Pancreas (tissue), 10 donors: ENCODE measurements around the gene PKHD1. TPM values are rescaled to one million over a fixed set of nuclear protein-coding genes. Genes with fewer than 3 reads are reported as not detected.

Experiments
- ATAC-seq, 4 donors: fragments of 200-7000 bp; cut with Tn5 transposase; one replicate each; pipeline versions ENCODE4 v1.8.0 to v1.9.1; 2020; ENCODE audit warnings: mild to moderate bottlenecking in 4 of 4, moderate library complexity in 4 of 4
- DNase-seq, 6 donors: peaks; one replicate each; pipeline ENCODE4 v3.0.0-alpha.2; 2020
- FAIRE-seq: peaks from 2 replicates; lab custom pipeline; 2012; peaks lifted over from hg19 to GRCh38; lab: Jason Lieb, UNC
- H3K27ac ChIP-seq, 4 donors: fragments of 200-600 bp; sonication (generic); 1 replicate in 3 of 4; 2 replicates in 1 of 4; pipeline versions ENCODE4 v1.5.0 to v1.8.0; 2020
- H3K27me3 ChIP-seq, 4 donors: fragments of 200-600 bp; one replicate each; pipeline ENCODE4 v1.8.0; 2021
- H3K36me3 ChIP-seq, 3 donors: fragments of 200-600 bp; sonication (generic) in 1 of 3; one replicate each; pipeline versions ENCODE4 v1.5.0 to v1.8.0; 2020 to 2021
- H3K4me1 ChIP-seq, 3 donors: fragments of 200-600 bp; one replicate each; pipeline ENCODE4 v1.8.0; 2021
- H3K4me3 ChIP-seq, 4 donors: fragments of 200-600 bp; sonication (generic) in 2 of 4; one replicate each; pipeline versions ENCODE4 v1.5.0 to v1.8.0; 2020 to 2021
- H3K9me3 ChIP-seq, 4 donors: fragments of 200-600 bp; one replicate each; pipeline ENCODE4 v1.8.0; 2021
- CTCF ChIP-seq, 4 donors: fragments of 200-600 bp; sonication (generic) in 3 of 4; IDR thresholded peaks; one replicate each; pipeline versions ENCODE4 v1.5.0 to v1.8.0; 2021; ENCODE audit warnings: antibody characterized with exemption in 4 of 4
- WGBS, 2 donors: extraction: QIAGEN DNeasy Blood & Tissue Kit; methylation state at CpG; one replicate each; pipeline ENCODE4 v1.1.7; 2013; 5-methylcytosine and 5-hydroxymethylcytosine counted together
- intact Hi-C, 3 donors: fragments of 100-400 bp; cut with DNase I; formaldehyde crosslinking; loops; one replicate each; pipeline versions ENCODE4 v1.11.1 to v1.14.2; 2022
- polyA plus RNA-seq, 2 donors: library from polyadenylated mRNA; stranded (reverse); fragments of 200-250 nt; gene quantifications; one replicate each; pipeline ENCODE4 v1.2.3, GENCODE V29; 2013
- total RNA-seq, 6 donors: library from RNA; stranded (reverse); fragmentation: NEBNext Ultra II Directional in 4 of 6; extraction: Animal tissue kit (Norgen Biotek cat#: 25700) in 4 of 6; gene quantifications; one replicate each; pipeline versions ENCODE4 v1.2.1 to v1.2.4, GENCODE V29; 2021 to 2023
- donor health status: healthy with polysubstance abuse.
- donor health status: DM: no; HTN: no; CAD: no; lungs with moderate emphysema.
- donor health status: DM: no; HTN: no; CAD: no.
- donor health status: control.
- donor health status: control.
- donor health status: Bipolar disorder and iron deficiency.
- donor health status: DM: yes; HTN: yes; CAD: no.
- donor health status: DM: no; HTN: no; CAD: no.
- donor health status: DM: no; HTN: no; CAD: no.
- donor health status: DM: yes; HTN: yes; CAD: no.

The PKHD1 gene
- total and polyA plus RNA-seq, 8 donors: 6.4 to 33.0 (median 16.3) TPM

- Histone ChIP-seq H3K36me3 (no peaks in the 10 kb centered on the region), H3K4me1 (no peaks in the 10 kb centered on the region), H3K4me3 (no peak overlapping the region), H3K9me3 (no peaks in the 10 kb centered on the region), H3K27me3 (no peaks in the 10 kb centered on the region), H3K27ac (no peak overlapping the region)
- no peak for DNase-seq
- WGBS, 2 donors: 82% methylated on average over 1 of the region's 1 CpG
- no peak for FAIRE-seq
- ATAC-seq: no peak
- intact Hi-C loops: no loop called here
- TF ChIP-seq CTCF (IDR thresholded peaks at IDR 0.05): no peak
Measured at GRCh38 chr6:51719297-51719696, 368.1 kb downstream of the PKHD1 start.

GRCh38 chr6:51718533-51718932, 368.9 kb downstream of the PKHD1 start:
- intact Hi-C loops: no loop called here
- TF ChIP-seq CTCF (IDR thresholded peaks at IDR 0.05): no peak
- H3K36me3 ChIP-seq: no peaks in the 10 kb centered on the region
- H3K4me1 ChIP-seq: no peaks in the 10 kb centered on the region
- FAIRE-seq (no peak), ATAC-seq (no peak), DNase-seq (no peak)
- WGBS, 2 donors: 88 to 90% methylated on average over 1 of the region's 1 CpG
- H3K4me3 ChIP-seq: no peak overlapping the region
- no peaks in the 10 kb centered on the region for H3K27me3 ChIP-seq
- no peaks in the 10 kb centered on the region for H3K9me3 ChIP-seq
- H3K27ac ChIP-seq: no peak overlapping the region

- Histone ChIP-seq H3K4me1 (no peaks in the 10 kb centered on the region), H3K36me3 (no peaks in the 10 kb centered on the region), H3K9me3 (no peaks in the 10 kb centered on the region), H3K4me3 (no peak overlapping the region), H3K27ac (no peak overlapping the region), H3K27me3 (no peaks in the 10 kb centered on the region)
- TF ChIP-seq CTCF (IDR thresholded peaks at IDR 0.05): no peak
- ATAC-seq (no peak), FAIRE-seq (no peak), DNase-seq (no peak)
- intact Hi-C loops: no loop called here
- WGBS, 2 donors: 63 to 91% methylated on average over 1 of the region's 1 CpG
Measured at GRCh38 chr6:51717477-51717876, 369.9 kb downstream of the PKHD1 start.

- FAIRE-seq: no peak
- H3K36me3 ChIP-seq: no peaks in the 10 kb centered on the region
- no peaks in the 10 kb centered on the region for H3K9me3 ChIP-seq
- TF ChIP-seq CTCF (IDR thresholded peaks at IDR 0.05): no peak
- ATAC-seq: no peak
- intact Hi-C loops: no loop called here
- H3K4me1 ChIP-seq: no peaks in the 10 kb centered on the region
- H3K4me3 ChIP-seq: no peak overlapping the region
- 66% methylated on average over 3 of the region's 3 CpGs for WGBS, 2 donors
- no peak for DNase-seq
- H3K27me3 ChIP-seq: no peaks in the 10 kb centered on the region
- H3K27ac ChIP-seq: no peak overlapping the region
Measured at GRCh38 chr6:51711876-51712275, 375.5 kb downstream of the PKHD1 start.

- no peak overlapping the region for H3K4me3 ChIP-seq
- WGBS, 2 donors: 56 to 70% methylated on average over 2 of the region's 2 CpGs
- intact Hi-C loops: no loop called here
- DNase-seq (no peak), ATAC-seq (no peak), FAIRE-seq (no peak)
- H3K9me3 ChIP-seq: no peaks in the 10 kb centered on the region
- no peak for TF ChIP-seq CTCF (IDR thresholded peaks at IDR 0.05)
- no peak overlapping the region for H3K27ac ChIP-seq
- H3K4me1 ChIP-seq: no peaks in the 10 kb centered on the region
- no peaks in the 10 kb centered on the region for H3K36me3 ChIP-seq
- H3K27me3 ChIP-seq: no peaks in the 10 kb centered on the region
Measured at GRCh38 chr6:51706086-51706485, 381.3 kb downstream of the PKHD1 start.
